Measurements from ENCODE around the gene AMPD3.

DNA sequence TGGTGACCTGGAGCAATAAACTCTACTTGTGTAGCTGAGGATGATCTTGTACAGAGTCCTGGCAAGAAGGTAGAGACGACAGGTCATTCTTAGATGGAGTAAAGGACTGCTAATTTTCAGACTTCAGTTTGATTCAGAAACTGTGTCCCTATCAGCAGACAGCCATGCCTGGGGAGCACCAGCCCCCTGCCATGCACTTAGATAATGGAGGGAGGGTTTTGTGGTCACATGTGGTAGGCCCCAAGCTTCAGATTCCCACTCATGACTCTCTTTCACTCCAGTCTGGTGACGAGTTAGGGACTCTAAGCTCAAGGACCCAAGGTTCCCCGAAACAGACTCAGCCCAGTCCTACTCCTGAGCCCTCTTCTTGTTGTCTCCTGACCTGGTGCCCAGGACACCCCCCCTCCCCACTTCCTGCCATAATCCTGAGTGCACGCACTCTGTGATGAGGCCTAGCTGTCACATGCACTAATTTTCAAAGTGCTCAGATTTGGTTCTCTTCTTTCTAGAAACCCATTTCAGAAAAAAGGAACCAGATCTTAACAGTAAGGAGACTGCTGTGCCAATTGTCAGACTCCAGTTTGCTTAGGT lies 10.2 kb upstream of the AMPD3 start:
- TF ChIP-seq, protein P1, sequence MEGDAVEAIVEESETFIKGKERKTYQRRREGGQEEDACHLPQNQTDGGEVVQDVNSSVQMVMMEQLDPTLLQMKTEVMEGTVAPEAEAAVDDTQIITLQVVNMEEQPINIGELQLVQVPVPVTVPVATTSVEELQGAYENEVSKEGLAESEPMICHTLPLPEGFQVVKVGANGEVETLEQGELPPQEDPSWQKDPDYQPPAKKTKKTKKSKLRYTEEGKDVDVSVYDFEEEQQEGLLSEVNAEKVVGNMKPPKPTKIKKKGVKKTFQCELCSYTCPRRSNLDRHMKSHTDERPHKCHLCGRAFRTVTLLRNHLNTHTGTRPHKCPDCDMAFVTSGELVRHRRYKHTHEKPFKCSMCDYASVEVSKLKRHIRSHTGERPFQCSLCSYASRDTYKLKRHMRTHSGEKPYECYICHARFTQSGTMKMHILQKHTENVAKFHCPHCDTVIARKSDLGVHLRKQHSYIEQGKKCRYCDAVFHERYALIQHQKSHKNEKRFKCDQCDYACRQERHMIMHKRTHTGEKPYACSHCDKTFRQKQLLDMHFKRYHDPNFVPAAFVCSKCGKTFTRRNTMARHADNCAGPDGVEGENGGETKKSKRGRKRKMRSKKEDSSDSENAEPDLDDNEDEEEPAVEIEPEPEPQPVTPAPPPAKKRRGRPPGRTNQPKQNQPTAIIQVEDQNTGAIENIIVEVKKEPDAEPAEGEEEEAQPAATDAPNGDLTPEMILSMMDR (IDR thresholded peaks at IDR 0.05; ENCODE audit: low read length) = no peak
- TF ChIP-seq EZH2phosphoT487 (IDR thresholded peaks at IDR 0.05; ENCODE audit: low read length) = no peak
- no peak for TF ChIP-seq EZH2 (optimal IDR thresholded peaks at IDR 0.05; ENCODE audit: low read depth, low read length)

All from MM.1S (cell line).